Right atrium auricular region (tissue), 2 donors: Measurements from ENCODE around the gene APOC3. TPM values are rescaled to one million over a fixed set of nuclear protein-coding genes. Genes with fewer than 3 reads are reported as not detected.

Experiments
- DNase-seq: peaks from one replicate; pipeline ENCODE4 v3.0.0-alpha.2; 2019; ENCODE audit warnings: low spot score
- H3K27ac ChIP-seq, 2 donors: fragments of 200-600 bp; sonication (generic); 1 replicate in 1 of 2; 2 replicates in 1 of 2; pipeline ENCODE4 v1.5.1; 2016 to 2019
- H3K27me3 ChIP-seq, 2 donors: fragments of 200-600 bp; sonication (generic); one replicate each; pipeline versions ENCODE4 v1.5.1 to v1.6.0; 2017 to 2019
- H3K36me3 ChIP-seq: fragments of 200-600 bp; sonication (generic); one replicate; pipeline ENCODE4 v1.5.1; 2016
- H3K4me1 ChIP-seq, 2 donors: fragments of 200-600 bp; sonication (generic); one replicate each; pipeline versions ENCODE4 v1.5.1 to v1.6.0; 2017 to 2019
- H3K4me3 ChIP-seq, 2 donors: fragments of 200-600 bp; sonication (generic); 1 replicate in 1 of 2; 2 replicates in 1 of 2; pipeline ENCODE4 v1.5.1; 2017 to 2019; ENCODE audit warnings: mild to moderate bottlenecking in 1 of 2, moderate library complexity in 1 of 2
- H3K9me3 ChIP-seq, 2 donors: fragments of 200-600 bp; sonication (generic); one replicate each; pipeline ENCODE4 v1.5.1; 2019
- total RNA-seq, 2 donors: library from RNA; depleted of rRNA; stranded (reverse); fragments of >200 nt; gene quantifications; one replicate each; pipeline ENCODE4 v1.1.0, GENCODE V29; 2016
- TF ChIP-seq, protein P1 (sequence below), 2 donors: fragments of 200-600 bp; sonication (generic); IDR thresholded peaks; one replicate each; pipeline ENCODE4 v1.5.1; 2019; ENCODE audit warnings: antibody characterized with exemption in 2 of 2

The APOC3 gene
- total RNA-seq, 2 donors from 2014 or later: not detected

DNA sequence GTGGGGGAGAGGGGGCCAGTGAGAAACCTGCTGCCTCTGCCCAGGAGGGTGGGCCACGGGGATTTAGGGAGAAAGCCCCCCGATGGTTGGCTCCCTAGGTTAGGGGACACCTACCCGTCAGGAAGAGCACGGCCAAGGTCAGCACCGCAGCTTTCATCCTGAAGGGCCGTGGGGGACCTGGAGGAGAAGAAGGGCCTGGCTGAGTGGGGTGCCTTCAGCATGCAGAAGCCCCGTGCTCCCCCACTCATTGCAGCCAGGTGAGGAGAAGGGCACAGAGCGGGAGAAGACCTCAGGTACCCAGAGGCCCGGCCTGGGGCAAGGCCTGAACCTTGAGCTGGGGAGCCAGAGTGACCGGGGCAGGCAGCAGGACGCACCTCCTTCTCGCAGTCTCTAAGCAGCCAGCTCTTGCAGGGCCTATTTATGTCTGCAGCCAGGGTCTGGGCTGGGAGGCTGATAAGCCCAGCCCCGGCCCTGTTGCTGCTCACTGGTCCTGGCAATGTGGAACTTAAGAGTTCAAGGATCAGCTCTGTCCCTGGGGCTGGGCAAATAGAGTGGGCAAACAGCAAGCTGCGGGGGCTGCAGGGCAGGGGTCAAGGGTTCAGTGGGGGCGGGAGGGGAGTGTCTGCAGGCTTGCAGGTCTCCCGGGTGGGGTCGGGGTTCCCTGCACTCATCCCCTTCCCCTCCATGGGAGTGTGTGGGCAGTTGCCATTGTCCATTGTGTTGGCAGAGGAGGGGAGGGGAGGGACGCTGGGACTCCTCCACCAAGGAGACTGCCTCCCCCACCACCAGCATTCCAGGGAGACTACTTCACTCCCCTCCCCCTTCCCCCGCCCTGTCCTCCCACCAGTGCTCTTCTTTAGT is 7.8 kb downstream of the APOC3 start, which contains the start of gene APOA1:
TSS of gene APOA1 (minus strand) at position 392 of the 861 bp plus-strand sequence. CDS start at position 157, 235 bp downstream.
- H3K4me3 ChIP-seq: no peak within 1 kb of the TSS
- no peak for DNase-seq

DNA sequence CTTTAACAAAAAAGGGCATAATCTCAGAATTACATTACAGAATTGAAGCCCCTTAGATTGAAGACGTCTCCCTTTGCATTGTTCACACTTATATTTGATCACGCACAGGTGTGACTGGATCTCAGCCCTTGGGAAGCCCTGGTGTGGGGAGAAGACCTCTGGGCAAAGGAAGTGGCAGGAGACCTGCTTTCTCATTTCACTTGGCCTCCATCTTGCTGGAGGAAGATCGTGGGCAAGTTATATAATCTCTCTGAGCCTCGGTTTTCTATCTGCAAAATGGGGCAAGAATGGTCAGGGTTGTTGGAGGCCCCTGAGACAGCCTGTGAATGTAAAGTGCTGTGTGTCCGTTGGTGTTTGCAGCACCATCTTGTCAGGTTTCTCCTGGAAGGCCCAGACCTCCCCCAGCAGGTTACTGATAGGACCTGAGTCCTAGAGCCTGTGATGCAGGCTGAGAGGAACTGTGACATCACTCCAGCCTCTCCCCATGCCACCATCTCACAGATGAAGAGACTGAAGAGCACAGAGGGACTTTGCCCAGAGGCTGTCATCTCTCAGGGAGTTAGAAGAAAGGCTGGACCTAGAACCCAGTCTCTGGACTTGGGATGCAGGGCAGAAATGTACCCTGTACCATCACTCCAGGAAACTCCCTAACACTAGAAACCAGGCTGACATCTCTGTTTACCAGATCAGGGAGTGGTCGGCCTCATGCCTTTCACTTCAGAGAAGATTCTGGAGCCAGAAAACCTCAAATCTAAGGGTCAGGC is 8.8 kb downstream of the APOC3 start:
- DNase-seq: no peak
- Histone ChIP-seq H3K9me3 (no peaks in the 10 kb centered on the region), H3K36me3 (peaks cover 6% of the 10 kb centered on the region), H3K4me1 (peaks cover 0 to 38% of the 10 kb centered on the region in 2 donors), H3K4me3 (no peak overlapping the region), H3K27ac (no peak overlapping the region), H3K27me3 (no peaks in the 10 kb centered on the region)
- TF ChIP-seq, protein P1, sequence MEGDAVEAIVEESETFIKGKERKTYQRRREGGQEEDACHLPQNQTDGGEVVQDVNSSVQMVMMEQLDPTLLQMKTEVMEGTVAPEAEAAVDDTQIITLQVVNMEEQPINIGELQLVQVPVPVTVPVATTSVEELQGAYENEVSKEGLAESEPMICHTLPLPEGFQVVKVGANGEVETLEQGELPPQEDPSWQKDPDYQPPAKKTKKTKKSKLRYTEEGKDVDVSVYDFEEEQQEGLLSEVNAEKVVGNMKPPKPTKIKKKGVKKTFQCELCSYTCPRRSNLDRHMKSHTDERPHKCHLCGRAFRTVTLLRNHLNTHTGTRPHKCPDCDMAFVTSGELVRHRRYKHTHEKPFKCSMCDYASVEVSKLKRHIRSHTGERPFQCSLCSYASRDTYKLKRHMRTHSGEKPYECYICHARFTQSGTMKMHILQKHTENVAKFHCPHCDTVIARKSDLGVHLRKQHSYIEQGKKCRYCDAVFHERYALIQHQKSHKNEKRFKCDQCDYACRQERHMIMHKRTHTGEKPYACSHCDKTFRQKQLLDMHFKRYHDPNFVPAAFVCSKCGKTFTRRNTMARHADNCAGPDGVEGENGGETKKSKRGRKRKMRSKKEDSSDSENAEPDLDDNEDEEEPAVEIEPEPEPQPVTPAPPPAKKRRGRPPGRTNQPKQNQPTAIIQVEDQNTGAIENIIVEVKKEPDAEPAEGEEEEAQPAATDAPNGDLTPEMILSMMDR (IDR thresholded peaks at IDR 0.05): no peak

More for the DNA sequence above, 7.8 kb downstream of the APOC3 start, which contains the start of gene APOA1:
- peaks cover 0 to 38% of the 10 kb centered on the region in 2 donors for H3K4me1 ChIP-seq
- no peaks in the 10 kb centered on the region for H3K36me3 ChIP-seq
- H3K27ac ChIP-seq: peak within 1 kb of the TSS; percentile 73 to 76
- H3K27me3 ChIP-seq: no peaks in the 10 kb centered on the region
- H3K9me3 ChIP-seq: no peaks in the 10 kb centered on the region
- TF ChIP-seq, protein P1 (IDR thresholded peaks at IDR 0.05): no peak

GRCh38 chr11:116840224-116840745 is 10.6 kb downstream of the APOC3 start:
- peaks cover 0 to 30% of the 10 kb centered on the region in 2 donors for H3K4me1 ChIP-seq
- H3K27me3 ChIP-seq: no peaks in the 10 kb centered on the region
- TF ChIP-seq, protein P1 (IDR thresholded peaks at IDR 0.05): peak in 1 of 2 donors; percentile 40
- H3K27ac ChIP-seq: no peak overlapping the region
- H3K36me3 ChIP-seq: peaks cover 14% of the 10 kb centered on the region
- H3K9me3 ChIP-seq: no peaks in the 10 kb centered on the region
- DNase-seq: no peak
- H3K4me3 ChIP-seq: no peak overlapping the region

DNA sequence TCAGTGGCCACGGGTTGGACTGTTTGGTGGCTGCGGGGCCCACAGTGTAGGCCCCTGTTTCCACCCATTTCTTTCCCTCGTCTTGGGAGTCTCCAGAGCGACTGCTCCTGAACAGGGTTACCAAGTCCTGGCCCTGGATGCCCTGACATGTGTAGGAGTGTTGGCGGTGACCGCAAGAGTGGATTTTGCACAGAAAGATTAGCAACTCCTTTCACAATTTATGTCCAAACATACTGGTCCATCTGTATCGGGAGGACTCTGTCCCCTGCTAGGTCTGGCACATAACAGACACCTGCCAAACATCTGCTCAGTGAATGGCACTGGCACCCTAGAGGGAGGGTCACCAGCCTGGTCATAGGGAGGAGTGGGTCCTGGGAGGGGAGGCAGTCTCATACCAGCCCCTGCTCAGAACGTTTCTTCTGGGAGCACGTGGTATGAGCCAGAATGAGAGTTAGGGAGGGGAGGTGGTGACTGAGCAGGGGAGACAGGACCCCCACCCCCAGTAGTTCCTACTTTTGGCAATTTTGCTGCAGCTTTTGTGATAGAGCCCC is 11.1 kb downstream of the APOC3 start:
- Histone ChIP-seq H3K4me1 (peaks cover 0 to 25% of the 10 kb centered on the region in 2 donors), H3K9me3 (no peaks in the 10 kb centered on the region), H3K4me3 (no peak overlapping the region), H3K27ac (no peak overlapping the region), H3K36me3 (peaks cover 18% of the 10 kb centered on the region), H3K27me3 (no peaks in the 10 kb centered on the region)
- TF ChIP-seq, protein P1 (IDR thresholded peaks at IDR 0.05): no peak
- DNase-seq: no peak

- no peaks in the 10 kb centered on the region for H3K27me3 ChIP-seq
- H3K36me3 ChIP-seq: peaks cover 31% of the 10 kb centered on the region
- no peak overlapping the region for H3K27ac ChIP-seq
- peaks cover 0 to 12% of the 10 kb centered on the region in 2 donors for H3K4me1 ChIP-seq
- TF ChIP-seq, protein P1 (IDR thresholded peaks at IDR 0.05): no peak
- H3K4me3 ChIP-seq: no peak overlapping the region
- H3K9me3 ChIP-seq: no peaks in the 10 kb centered on the region
- DNase-seq: no peak
Observed at GRCh38 chr11:116842117-116842516, 12.4 kb downstream of the APOC3 start.
